Endothelial cell (in vitro differentiated cells): ENCODE measurements around the gene TP63. TPM values are rescaled to one million over a fixed set of nuclear protein-coding genes. Genes with fewer than 3 reads are reported as not detected.

Source experiments
- DNase-seq: peaks from one replicate; pipeline ENCODE4 v3.0.0; 2021; ENCODE audit warnings: low spot score
- H3K27ac Mint-ChIP-seq: one replicate; pipeline ENCODE4 v1.8.0; 2021; ENCODE audit warnings: mixed read lengths, inconsistent platforms; ENCODE audit not compliant: unreplicated experiment
- H3K27me3 Mint-ChIP-seq: one replicate; pipeline ENCODE4 v1.8.0; 2021; ENCODE audit warnings: mild to moderate bottlenecking, moderate library complexity, mixed read lengths, inconsistent platforms; ENCODE audit not compliant: unreplicated experiment
- H3K36me3 Mint-ChIP-seq: one replicate; pipeline ENCODE4 v1.8.0; 2021; ENCODE audit warnings: mild to moderate bottlenecking, low read depth, mixed read lengths, inconsistent platforms; ENCODE audit not compliant: unreplicated experiment
- H3K4me1 Mint-ChIP-seq: one replicate; pipeline ENCODE4 v1.8.0; 2021; ENCODE audit warnings: mild to moderate bottlenecking, mixed read lengths, inconsistent platforms; ENCODE audit not compliant: unreplicated experiment
- H3K4me3 Mint-ChIP-seq: one replicate; pipeline ENCODE4 v1.8.0; 2021; ENCODE audit warnings: mild to moderate bottlenecking, mixed read lengths, inconsistent platforms; ENCODE audit not compliant: unreplicated experiment
- H3K9me3 Mint-ChIP-seq: one replicate; pipeline ENCODE4 v1.8.0; 2021; ENCODE audit warnings: mixed read lengths, inconsistent platforms; ENCODE audit not compliant: unreplicated experiment
- CTCF ChIP-seq: fragments of 200-600 bp; sonication (generic); IDR thresholded peaks from one replicate; pipeline ENCODE4 v1.5.0; 2021; ENCODE audit warnings: antibody characterized with exemption; ENCODE audit not compliant: unreplicated experiment
- total RNA-seq: library from RNA; stranded (reverse); fragmentation: NEBNext Ultra II Directional; extraction: Animal tissue kit (Norgen Biotek cat#: 25700); gene quantifications from one replicate; pipeline ENCODE4 v1.2.1, GENCODE V29; 2021; ENCODE audit not compliant: unreplicated experiment

Gene TP63
- total RNA-seq, 1 donor from 2014 or later, result 1.0 TPM

- no peak for DNase-seq
- peaks cover 8% of the 10 kb centered on the region for H3K4me1 Mint-ChIP-seq
- H3K27ac Mint-ChIP-seq, result no peak overlapping the region
- no peak for TF ChIP-seq CTCF
- no peaks in the 10 kb centered on the region for H3K27me3 Mint-ChIP-seq
- no peak overlapping the region for H3K4me3 Mint-ChIP-seq
- H3K36me3 Mint-ChIP-seq, result no peaks in the 10 kb centered on the region
- no peaks in the 10 kb centered on the region for H3K9me3 Mint-ChIP-seq
Observed at GRCh38 chr3:189724356-189724755, 93.2 kb downstream of the TP63 start.

- Mint-ChIP-seq H3K4me3 (no peak overlapping the region), H3K27ac (no peak overlapping the region), H3K36me3 (no peaks in the 10 kb centered on the region), H3K27me3 (no peaks in the 10 kb centered on the region), H3K4me1 (peaks cover 5% of the 10 kb centered on the region), H3K9me3 (no peaks in the 10 kb centered on the region)
- TF ChIP-seq CTCF, result no peak
- no peak for DNase-seq
Observed at GRCh38 chr3:189726277-189726676, 95.1 kb downstream of the TP63 start.

- Mint-ChIP-seq H3K4me1 (peaks cover under 1% of the 10 kb centered on the region), H3K27ac (no peak overlapping the region), H3K4me3 (no peak overlapping the region), H3K36me3 (no peaks in the 10 kb centered on the region), H3K27me3 (no peaks in the 10 kb centered on the region), H3K9me3 (no peaks in the 10 kb centered on the region)
- DNase-seq, result no peak
- no peak for TF ChIP-seq CTCF
Observed at GRCh38 chr3:189727158-189727557, 96.0 kb downstream of the TP63 start.

GRCh38 chr3:189727898-189728297, 96.7 kb downstream of the TP63 start:
- Mint-ChIP-seq H3K27ac (no peak overlapping the region), H3K4me1 (no peaks in the 10 kb centered on the region), H3K9me3 (no peaks in the 10 kb centered on the region), H3K4me3 (no peak overlapping the region), H3K27me3 (no peaks in the 10 kb centered on the region), H3K36me3 (no peaks in the 10 kb centered on the region)
- no peak for TF ChIP-seq CTCF
- no peak for DNase-seq

GRCh38 chr3:189728915-189729314, 97.7 kb downstream of the TP63 start:
- DNase-seq, result no peak
- Mint-ChIP-seq H3K4me1 (no peaks in the 10 kb centered on the region), H3K36me3 (no peaks in the 10 kb centered on the region), H3K4me3 (no peak overlapping the region), H3K27ac (no peak overlapping the region), H3K9me3 (no peaks in the 10 kb centered on the region), H3K27me3 (no peaks in the 10 kb centered on the region)
- TF ChIP-seq CTCF, result no peak
